GM23338 (cell line): ENCODE data around the gene CRACR2A. TPM values are rescaled to one million over a fixed set of nuclear protein-coding genes. Genes with fewer than 3 reads are reported as not detected.

Source experiments
- ATAC-seq: fragments of 200-7000 bp; cut with Tn5 transposase; 3 replicates; pipeline ENCODE4 v1.9.1; 2020
- DNase-seq: peaks from one replicate; pipeline ENCODE4 v3.0.0-alpha.2; 2015; ENCODE audit warnings: low spot score
- H2AFZ ChIP-seq: fragments of 200-600 bp; sonication (generic); 2 replicates; pipeline ENCODE4 v1.8.0; 2016; ENCODE audit warnings: antibody characterized with exemption, mild to moderate bottlenecking, moderate library complexity
- H3F3A ChIP-seq: fragments of 200-600 bp; sonication (generic); replicated peaks from 2 replicates; pipeline ENCODE4 v1.8.0; 2017; ENCODE audit warnings: antibody characterized with exemption, mixed run types, low read depth
- H3K27ac ChIP-seq: fragments of 200-600 bp; sonication (generic); 2 replicates; pipeline ENCODE4 v1.6.1; 2016; ENCODE audit warnings: low read depth
- H3K27me3 ChIP-seq: fragments of 200-600 bp; sonication (generic); 2 replicates; pipeline ENCODE4 v1.8.0; 2016; ENCODE audit warnings: mild to moderate bottlenecking, mixed run types, moderate library complexity; ENCODE audit not compliant: insufficient read depth
- H3K36me3 ChIP-seq: fragments of 200-600 bp; sonication (generic); 2 replicates; pipeline ENCODE4 v1.8.0; 2016; ENCODE audit warnings: mild to moderate bottlenecking; ENCODE audit not compliant: insufficient read depth
- H3K4me1 ChIP-seq: fragments of 200-600 bp; sonication (generic); 2 replicates; pipeline ENCODE4 v1.8.0; 2016; ENCODE audit warnings: mild to moderate bottlenecking, moderate library complexity; ENCODE audit not compliant: insufficient read depth
- H3K4me2 ChIP-seq: fragments of 200-600 bp; sonication (generic); 2 replicates; pipeline ENCODE4 v1.7.1; 2017; ENCODE audit warnings: mixed run types
- H3K4me3 ChIP-seq: fragments of 200-600 bp; sonication (generic); 2 replicates; pipeline ENCODE4 v1.6.1; 2016; ENCODE audit warnings: mixed run types
- H3K79me2 ChIP-seq: fragments of 200-600 bp; sonication (generic); replicated peaks from 2 replicates; pipeline ENCODE4 v1.8.0; 2017; ENCODE audit warnings: mild to moderate bottlenecking; ENCODE audit not compliant: insufficient read depth
- H3K9me2 ChIP-seq: fragments of 200-600 bp; sonication (generic); 2 replicates; pipeline ENCODE4 v1.8.0; 2017; ENCODE audit not compliant: insufficient read depth
- H4K20me1 ChIP-seq: fragments of 200-600 bp; sonication (generic); replicated peaks from 2 replicates; pipeline ENCODE4 v1.8.0; 2017; ENCODE audit warnings: mild to moderate bottlenecking; ENCODE audit not compliant: insufficient read depth
- H3K27ac Mint-ChIP-seq: 2 replicates; pipeline ENCODE4 v1.8.0; 2020; ENCODE audit warnings: inconsistent platforms, mild to moderate bottlenecking, moderate library complexity, mixed read lengths
- H3K27me3 Mint-ChIP-seq: 3 replicates; pipeline ENCODE4 v1.8.0; 2022; ENCODE audit warnings: low read depth, mild to moderate bottlenecking, moderate library complexity, mixed read lengths, inconsistent platforms; ENCODE audit not compliant: insufficient read depth, poor library complexity
- H3K36me3 Mint-ChIP-seq: 3 replicates; pipeline ENCODE4 v1.8.0; 2021; ENCODE audit warnings: low read depth, mild to moderate bottlenecking, inconsistent platforms, moderate library complexity, mixed read lengths
- H3K4me1 Mint-ChIP-seq: 3 replicates; pipeline ENCODE4 v1.8.0; 2020; ENCODE audit warnings: mild to moderate bottlenecking, inconsistent platforms, mixed read lengths
- H3K4me3 Mint-ChIP-seq: 3 replicates; pipeline ENCODE4 v1.8.0; 2021; ENCODE audit warnings: moderate library complexity, mild to moderate bottlenecking, inconsistent platforms, mixed read lengths
- H3K9me3 Mint-ChIP-seq: 3 replicates; pipeline ENCODE4 v1.8.0; 2020; ENCODE audit warnings: moderate library complexity, mild to moderate bottlenecking, inconsistent platforms, mixed read lengths
- CREB1 ChIP-seq: fragments of 250-450 bp; sonication (Bioruptor Pico); IDR thresholded peaks from 2 replicates; pipeline ENCODE4 v1.5.0; 2020; ENCODE audit warnings: low read depth, mild to moderate bottlenecking, moderate library complexity
- CTCF ChIP-seq, 2 experiments: fragments of 200-600 bp in 1 of 2; sonication (generic) in 1 of 2; conservative IDR thresholded peaks; 2 replicates each; pipeline versions ENCODE4 v1.5.1 to v1.6.1; 2016 to 2017; ENCODE audit warnings: antibody characterized with exemption in 2 of 2, low read depth in 2 of 2, mild to moderate bottlenecking in 2 of 2, moderate library complexity in 1 of 2
- EZH2phosphoT487 ChIP-seq: fragments of 200-600 bp; sonication (generic); IDR thresholded peaks from one replicate; pipeline ENCODE4 v1.8.1; 2018; ENCODE audit warnings: antibody characterized with exemption; ENCODE audit not compliant: unreplicated experiment
- JUNB ChIP-seq: IDR thresholded peaks from one replicate; pipeline ENCODE4 v1.6.1; 2016; ENCODE audit warnings: antibody characterized with exemption; ENCODE audit not compliant: unreplicated experiment
- ZNF114 ChIP-seq: fragments of 250-450 bp; sonication (Bioruptor Pico); IDR thresholded peaks from 2 replicates; pipeline ENCODE4 v1.5.0; 2020; ENCODE audit warnings: mild to moderate bottlenecking, moderate library complexity
- polyA plus RNA-seq: library from polyadenylated mRNA; unstranded; fragments of >200 nt; fragmentation: Nextera tagmentation; extraction: Ambion mirVana; gene quantifications from 2 replicates; pipeline ENCODE4 v1.2.1, GENCODE V29; 2016
- total RNA-seq: library from RNA; depleted of rRNA; stranded (reverse); fragments of >200 nt; shearing (Covaris generic); gene quantifications from 2 replicates; pipeline ENCODE4 v1.2.3, GENCODE V29; 2014
- TF ChIP-seq, protein P1 (sequence below): fragments of 250-450 bp; sonication (Bioruptor Pico); IDR thresholded peaks from 2 replicates; pipeline ENCODE4 v1.5.0; 2020; ENCODE audit warnings: mild to moderate bottlenecking, moderate library complexity

The CRACR2A gene
- total and polyA plus RNA-seq, 2 experiments from 2014 or later, result 1.5 to 3.0 TPM

- TF ChIP-seq, protein P1, sequence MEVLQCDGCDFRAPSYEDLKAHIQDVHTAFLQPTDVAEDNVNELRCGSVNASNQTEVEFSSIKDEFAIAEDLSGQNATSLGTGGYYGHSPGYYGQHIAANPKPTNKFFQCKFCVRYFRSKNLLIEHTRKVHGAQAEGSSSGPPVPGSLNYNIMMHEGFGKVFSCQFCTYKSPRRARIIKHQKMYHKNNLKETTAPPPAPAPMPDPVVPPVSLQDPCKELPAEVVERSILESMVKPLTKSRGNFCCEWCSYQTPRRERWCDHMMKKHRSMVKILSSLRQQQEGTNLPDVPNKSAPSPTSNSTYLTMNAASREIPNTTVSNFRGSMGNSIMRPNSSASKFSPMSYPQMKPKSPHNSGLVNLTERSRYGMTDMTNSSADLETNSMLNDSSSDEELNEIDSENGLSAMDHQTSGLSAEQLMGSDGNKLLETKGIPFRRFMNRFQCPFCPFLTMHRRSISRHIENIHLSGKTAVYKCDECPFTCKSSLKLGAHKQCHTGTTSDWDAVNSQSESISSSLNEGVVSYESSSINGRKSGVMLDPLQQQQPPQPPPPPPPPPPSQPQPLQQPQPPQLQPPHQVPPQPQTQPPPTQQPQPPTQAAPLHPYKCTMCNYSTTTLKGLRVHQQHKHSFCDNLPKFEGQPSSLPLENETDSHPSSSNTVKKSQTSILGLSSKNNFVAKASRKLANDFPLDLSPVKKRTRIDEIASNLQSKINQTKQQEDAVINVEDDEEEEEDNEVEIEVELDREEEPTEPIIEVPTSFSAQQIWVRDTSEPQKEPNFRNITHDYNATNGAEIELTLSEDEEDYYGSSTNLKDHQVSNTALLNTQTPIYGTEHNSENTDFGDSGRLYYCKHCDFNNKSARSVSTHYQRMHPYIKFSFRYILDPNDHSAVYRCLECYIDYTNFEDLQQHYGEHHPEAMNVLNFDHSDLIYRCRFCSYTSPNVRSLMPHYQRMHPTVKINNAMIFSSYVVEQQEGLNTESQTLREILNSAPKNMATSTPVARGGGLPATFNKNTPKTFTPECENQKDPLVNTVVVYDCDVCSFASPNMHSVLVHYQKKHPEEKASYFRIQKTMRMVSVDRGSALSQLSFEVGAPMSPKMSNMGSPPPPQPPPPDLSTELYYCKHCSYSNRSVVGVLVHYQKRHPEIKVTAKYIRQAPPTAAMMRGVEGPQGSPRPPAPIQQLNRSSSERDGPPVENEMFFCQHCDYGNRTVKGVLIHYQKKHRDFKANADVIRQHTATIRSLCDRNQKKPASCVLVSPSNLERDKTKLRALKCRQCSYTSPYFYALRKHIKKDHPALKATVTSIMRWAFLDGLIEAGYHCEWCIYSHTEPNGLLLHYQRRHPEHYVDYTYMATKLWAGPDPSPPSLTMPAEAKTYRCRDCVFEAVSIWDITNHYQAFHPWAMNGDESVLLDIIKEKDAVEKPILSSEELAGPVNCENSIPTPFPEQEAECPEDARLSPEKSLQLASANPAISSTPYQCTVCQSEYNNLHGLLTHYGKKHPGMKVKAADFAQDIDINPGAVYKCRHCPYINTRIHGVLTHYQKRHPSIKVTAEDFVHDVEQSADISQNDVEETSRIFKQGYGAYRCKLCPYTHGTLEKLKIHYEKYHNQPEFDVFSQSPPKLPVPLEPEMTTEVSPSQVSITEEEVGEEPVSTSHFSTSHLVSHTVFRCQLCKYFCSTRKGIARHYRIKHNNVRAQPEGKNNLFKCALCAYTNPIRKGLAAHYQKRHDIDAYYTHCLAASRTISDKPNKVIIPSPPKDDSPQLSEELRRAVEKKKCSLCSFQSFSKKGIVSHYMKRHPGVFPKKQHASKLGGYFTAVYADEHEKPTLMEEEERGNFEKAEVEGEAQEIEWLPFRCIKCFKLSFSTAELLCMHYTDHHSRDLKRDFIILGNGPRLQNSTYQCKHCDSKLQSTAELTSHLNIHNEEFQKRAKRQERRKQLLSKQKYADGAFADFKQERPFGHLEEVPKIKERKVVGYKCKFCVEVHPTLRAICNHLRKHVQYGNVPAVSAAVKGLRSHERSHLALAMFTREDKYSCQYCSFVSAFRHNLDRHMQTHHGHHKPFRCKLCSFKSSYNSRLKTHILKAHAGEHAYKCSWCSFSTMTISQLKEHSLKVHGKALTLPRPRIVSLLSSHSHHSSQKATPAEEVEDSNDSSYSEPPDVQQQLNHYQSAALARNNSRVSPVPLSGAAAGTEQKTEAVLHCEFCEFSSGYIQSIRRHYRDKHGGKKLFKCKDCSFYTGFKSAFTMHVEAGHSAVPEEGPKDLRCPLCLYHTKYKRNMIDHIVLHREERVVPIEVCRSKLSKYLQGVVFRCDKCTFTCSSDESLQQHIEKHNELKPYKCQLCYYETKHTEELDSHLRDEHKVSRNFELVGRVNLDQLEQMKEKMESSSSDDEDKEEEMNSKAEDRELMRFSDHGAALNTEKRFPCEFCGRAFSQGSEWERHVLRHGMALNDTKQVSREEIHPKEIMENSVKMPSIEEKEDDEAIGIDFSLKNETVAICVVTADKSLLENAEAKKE (CRISPR knock-in tag), result no peak
These were observed 26.5 kb downstream of the CRACR2A start (continued) for GRCh38 chr12:3726456-3726855.

DNA sequence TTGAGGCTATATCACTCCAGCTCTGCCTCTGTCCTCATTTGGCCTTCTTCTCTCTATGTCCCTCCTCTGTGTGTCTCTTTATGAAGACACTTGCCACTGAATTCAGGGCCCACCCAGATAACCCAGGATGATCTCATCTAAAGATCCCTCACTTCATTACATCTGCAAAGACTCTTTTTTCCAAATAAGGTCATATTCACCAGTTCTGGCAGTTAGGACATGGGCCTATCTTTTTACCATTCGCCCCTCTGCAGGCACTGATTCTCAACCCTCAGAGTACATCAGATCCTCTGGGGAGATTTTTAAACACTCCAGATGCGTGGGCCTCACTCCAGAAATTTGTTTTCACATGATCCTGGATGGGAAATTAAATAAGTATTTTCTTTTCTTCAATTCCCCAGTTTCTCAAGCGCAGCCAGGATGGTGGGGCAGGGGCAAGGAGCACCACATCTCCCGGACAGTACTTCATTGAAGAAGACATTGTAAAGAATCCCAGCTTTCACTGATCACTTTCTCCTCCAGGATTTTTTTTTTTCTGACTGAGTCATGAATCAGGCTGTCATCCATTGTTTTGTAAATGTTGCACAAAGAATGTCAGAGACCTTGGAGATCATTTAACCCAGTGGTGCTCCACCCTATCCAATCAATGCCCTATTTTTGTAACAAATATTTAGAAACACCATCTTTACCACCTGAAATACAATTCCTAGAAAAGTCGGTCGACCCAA is 27.4 kb downstream of the CRACR2A start:
- Mint-ChIP-seq H3K4me1 (peaks cover 22% of the 10 kb centered on the region), H3K27ac (peak overlapping the region; percentile 35), H3K9me3 (peaks cover 40% of the 10 kb centered on the region), H3K36me3 (peaks cover 29% of the 10 kb centered on the region), H3K27me3 (no peaks in the 10 kb centered on the region), H3K4me3 (no peak overlapping the region)
- Histone ChIP-seq H3K27ac (no peak overlapping the region), H3K4me1 (peaks cover 10% of the 10 kb centered on the region), H3K79me2 (no peaks in the 10 kb centered on the region), H4K20me1 (no peaks in the 10 kb centered on the region), H3F3A (no peaks in the 10 kb centered on the region), H3K9me2 (no peaks in the 10 kb centered on the region), H3K27me3 (no peaks in the 10 kb centered on the region), H3K4me3 (no peak overlapping the region), H2AFZ (no peak overlapping the region), H3K36me3 (no peaks in the 10 kb centered on the region; the same call in 1 of the 2 replicates), H3K4me2 (peak overlapping the region; percentile 50; the same call in 1 of the 2 replicates)
- DNase-seq (peak; percentile 36), ATAC-seq (no peak)
- TF ChIP-seq CTCF (conservative IDR thresholded peaks at IDR 0.05; ENCODE audit: low read depth in 2 of 2), result no peak
- TF ChIP-seq, protein P1 (CRISPR knock-in tag), result no peak
- TF ChIP-seq EZH2phosphoT487, result no peak
- no peak for TF ChIP-seq ZNF114 (CRISPR knock-in tag)
- no peak for TF ChIP-seq CREB1 (CRISPR knock-in tag)
- TF ChIP-seq JUNB, result no peak
